ENCODE data around the gene MSRB3. TPM values are rescaled to one million over a fixed set of nuclear protein-coding genes. Genes with fewer than 3 reads are reported as not detected.

MSRB3 gene
- total and polyA plus RNA-seq, 10 of the 15 experiments (the other 5 are each of a cell fraction or from before 2014, with no cell fraction given): 0.07 to 2.7 (median 1.3) TPM

GRCh38 chr12:65331456-65331855 lies 53.0 kb downstream of the MSRB3 start:
- intact Hi-C loops (cut with micrococcal nuclease; ENCODE audit: unreplicated experiment): no loop called here
- ChIA-PET SMC1A (ENCODE audit: uncharacterized antibody, unreplicated experiment) (no interaction called here), CTCF (no interaction called here), RAD21 (ENCODE audit: unreplicated experiment) (no interaction called here), POLR2A (no interaction called here)
- Histone ChIP-seq H3K4me2 (ENCODE audit: control insufficient read depth, insufficient read depth) (no peak overlapping the region), H2AFZ (ENCODE audit: control insufficient read depth, low read depth, low read length) (no peak overlapping the region), H3K9me3 (replicated peaks; ENCODE audit: control insufficient read depth, insufficient read depth, low read length) (no peaks in the 10 kb centered on the region), H3K27ac (ENCODE audit: control insufficient read depth, insufficient read depth) (no peak overlapping the region), H3K4me3 (no peak overlapping the region), H3K4me1 (ENCODE audit: control insufficient read depth, insufficient read depth, low read length) (no peaks in the 10 kb centered on the region), H3K36me3 (ENCODE audit: control insufficient read depth in 2 of 2, insufficient read depth in 2 of 2, low read length in 1 of 2) (no peaks in the 10 kb centered on the region), H4K20me1 (ENCODE audit: control insufficient read depth, insufficient read depth) (no peaks in the 10 kb centered on the region), H3K79me2 (ENCODE audit: control insufficient read depth, insufficient read depth, low read length) (no peaks in the 10 kb centered on the region), H3K9ac (ENCODE audit: control insufficient read depth, insufficient read depth, low read length) (no peak overlapping the region), H3K27me3 (replicated peaks in 1 of 2; ENCODE audit: control insufficient read depth in 2 of 2, insufficient read depth in 2 of 2, low read length in 1 of 2) (no peaks in the 10 kb centered on the region)
- TF ChIP-seq FOXM1 (IDR thresholded peaks at IDR 0.05; ENCODE audit: low read depth, low read length) (no peak), PAX5 (IDR thresholded peaks at IDR 0.05; ENCODE audit: borderline replicate concordance, low read depth, low read length) (no peak), CHD1 (IDR thresholded peaks at IDR 0.05; ENCODE audit: low read depth, low read length) (no peak), REST (IDR thresholded peaks at IDR 0.05; ENCODE audit: low read depth, low read length) (no peak), RELB (IDR thresholded peaks at IDR 0.05; ENCODE audit: low read depth) (no peak), ESRRA (IDR thresholded peaks at IDR 0.05; ENCODE audit: low read length) (no peak), SMAD1 (IDR thresholded peaks at IDR 0.05; ENCODE audit: low read depth, partially characterized antibody) (no peak), MYB (IDR thresholded peaks at IDR 0.05; ENCODE audit: borderline replicate concordance, low read depth, low read length) (no peak), POU2F2 (IDR thresholded peaks at IDR 0.05; ENCODE audit: borderline replicate concordance, low read depth, low read length) (no peak), POLR2A (IDR thresholded peaks at IDR 0.05; ENCODE audit: low read depth, low read length) (no peak)
- in situ Hi-C loops (cut with MboI): no loop called here
- FAIRE-seq (no peak), ATAC-seq (no peak), DNase-seq (ENCODE audit: low read depth, low spot score) (no peak)
- no TSS peak for BruUV-seq (replicated peaks)
- 79% methylated on average over 8 of the region's 8 CpGs for WGBS (ENCODE audit: insufficient coverage, insufficient replicate concordance, low lambda C conversion rate, missing lambda C conversion rate)

Measured in GM12878 (cell line).